ENCODE results near the gene RIOK1.
"Not testable (repeated sequence)": the region's sequence is repeated elsewhere in the genome, so short reads cannot be mapped to it uniquely, and the experiment has no call there.

Gene RIOK1

GRCh38 chr6:7452898-7453297 is 63.3 kb downstream of the RIOK1 start:
- Histone ChIP-seq H3K4me1 (ENCODE audit: control insufficient read depth, low read depth, low read length) (no peaks in the 10 kb centered on the region), H3K36me3 (ENCODE audit: control insufficient read depth, insufficient read depth, low read length) (no peaks in the 10 kb centered on the region), H3K79me2 (ENCODE audit: control insufficient read depth, insufficient read depth, low read length) (no peaks in the 10 kb centered on the region), H3K4me3 (ENCODE audit: low read length) (no peak overlapping the region), H4K8ac (ENCODE audit: low read depth, low read length) (no peak overlapping the region), H3K27me3 (ENCODE audit: insufficient read depth, low read length, poor library complexity) (no peaks in the 10 kb centered on the region), H3K23ac (ENCODE audit: low read length) (no peak overlapping the region), H3K79me1 (ENCODE audit: low read length) (no peaks in the 10 kb centered on the region), H2BK5ac (ENCODE audit: low read length) (no peak overlapping the region), H3K4me2 (ENCODE audit: low read length) (no peak overlapping the region), H2BK120ac (ENCODE audit: low read depth, low read length) (no peak overlapping the region), H3K18ac (ENCODE audit: low read length) (no peak overlapping the region), H3K27ac (ENCODE audit: low read depth, low read length) (no peak overlapping the region), H2AK5ac (ENCODE audit: low read length) (no peak overlapping the region), H3K9ac (ENCODE audit: low read length) (no peak overlapping the region), H3K56ac (ENCODE audit: low read length) (no peak overlapping the region), H3K4ac (ENCODE audit: low read depth, low read length) (no peak overlapping the region), H4K5ac (ENCODE audit: low read length) (no peak overlapping the region), H2BK15ac (replicated peaks; ENCODE audit: low read depth) (no peak overlapping the region)
- no peak for DNase-seq
- no CpG with 5 or more reads among the region's 6 CpGs for WGBS (ENCODE audit: extremely low coverage, insufficient coverage, low lambda C conversion rate)

GRCh38 chr6:7454696-7455358 is 65.2 kb downstream of the RIOK1 start:
- Histone ChIP-seq H3K23ac (ENCODE audit: low read length) (no peak overlapping the region), H4K5ac (ENCODE audit: low read length) (no peak overlapping the region), H3K56ac (ENCODE audit: low read length) (no peak overlapping the region), H3K79me2 (ENCODE audit: control insufficient read depth, insufficient read depth, low read length) (no peaks in the 10 kb centered on the region), H3K36me3 (ENCODE audit: control insufficient read depth, insufficient read depth, low read length) (no peaks in the 10 kb centered on the region), H2BK120ac (ENCODE audit: low read depth, low read length) (no peak overlapping the region), H3K9ac (ENCODE audit: low read length) (no peak overlapping the region), H3K4ac (ENCODE audit: low read depth, low read length) (no peak overlapping the region), H3K4me1 (ENCODE audit: control insufficient read depth, low read depth, low read length) (no peaks in the 10 kb centered on the region), H3K79me1 (ENCODE audit: low read length) (no peaks in the 10 kb centered on the region), H3K27ac (ENCODE audit: low read depth, low read length) (no peak overlapping the region), H2AK5ac (ENCODE audit: low read length) (no peak overlapping the region), H3K27me3 (ENCODE audit: insufficient read depth, low read length, poor library complexity) (no peaks in the 10 kb centered on the region), H4K8ac (ENCODE audit: low read depth, low read length) (no peak overlapping the region), H3K18ac (ENCODE audit: low read length) (no peak overlapping the region), H2BK5ac (ENCODE audit: low read length) (no peak overlapping the region), H3K4me3 (ENCODE audit: low read length) (no peak overlapping the region), H3K4me2 (ENCODE audit: low read length) (no peak overlapping the region), H2BK15ac (replicated peaks; ENCODE audit: low read depth) (no peak overlapping the region)
- WGBS (ENCODE audit: extremely low coverage, insufficient coverage, low lambda C conversion rate): no CpG with 5 or more reads among the region's 5 CpGs
- DNase-seq: no peak

- H2BK15ac ChIP-seq (replicated peaks; ENCODE audit: low read depth); H3K27ac ChIP-seq (ENCODE audit: low read depth, low read length); H3K4me1 ChIP-seq (ENCODE audit: control insufficient read depth, low read depth, low read length); H3K36me3 ChIP-seq (ENCODE audit: control insufficient read depth, insufficient read depth, low read length); H3K18ac ChIP-seq (ENCODE audit: low read length); H3K4me3 ChIP-seq (ENCODE audit: low read length); H4K5ac ChIP-seq (ENCODE audit: low read length); H3K23ac ChIP-seq (ENCODE audit: low read length); H2AK5ac ChIP-seq (ENCODE audit: low read length); H4K8ac ChIP-seq (ENCODE audit: low read depth, low read length); H3K79me1 ChIP-seq (ENCODE audit: low read length); H2BK120ac ChIP-seq (ENCODE audit: low read depth, low read length); H3K79me2 ChIP-seq (ENCODE audit: control insufficient read depth, insufficient read depth, low read length); H3K9ac ChIP-seq (ENCODE audit: low read length); H3K4ac ChIP-seq (ENCODE audit: low read depth, low read length); H3K4me2 ChIP-seq (ENCODE audit: low read length); H3K27me3 ChIP-seq (ENCODE audit: insufficient read depth, low read length, poor library complexity); H2BK5ac ChIP-seq (ENCODE audit: low read length); DNase-seq; H3K56ac ChIP-seq (ENCODE audit: low read length): not testable (repeated sequence)
- WGBS (ENCODE audit: extremely low coverage, insufficient coverage, low lambda C conversion rate): no CpG with 5 or more reads among the region's 31 CpGs
Measured at GRCh38 chr6:7456302-7456701, 66.7 kb downstream of the RIOK1 start.

- Histone ChIP-seq H4K5ac (ENCODE audit: low read length) (no peak overlapping the region), H3K18ac (ENCODE audit: low read length) (no peak overlapping the region), H3K27me3 (ENCODE audit: insufficient read depth, low read length, poor library complexity) (no peaks in the 10 kb centered on the region), H3K56ac (ENCODE audit: low read length) (no peak overlapping the region), H3K4me2 (ENCODE audit: low read length) (no peak overlapping the region), H3K4me1 (ENCODE audit: control insufficient read depth, low read depth, low read length) (no peaks in the 10 kb centered on the region), H3K79me1 (ENCODE audit: low read length) (no peaks in the 10 kb centered on the region), H3K27ac (ENCODE audit: low read depth, low read length) (no peak overlapping the region), H2AK5ac (ENCODE audit: low read length) (no peak overlapping the region), H3K4me3 (ENCODE audit: low read length) (no peak overlapping the region), H3K23ac (ENCODE audit: low read length) (no peak overlapping the region), H2BK15ac (replicated peaks; ENCODE audit: low read depth) (no peak overlapping the region), H3K79me2 (ENCODE audit: control insufficient read depth, insufficient read depth, low read length) (no peaks in the 10 kb centered on the region), H3K36me3 (ENCODE audit: control insufficient read depth, insufficient read depth, low read length) (no peaks in the 10 kb centered on the region), H3K4ac (ENCODE audit: low read depth, low read length) (no peak overlapping the region), H2BK120ac (ENCODE audit: low read depth, low read length) (no peak overlapping the region), H3K9ac (ENCODE audit: low read length) (no peak overlapping the region), H4K8ac (ENCODE audit: low read depth, low read length) (no peak overlapping the region), H2BK5ac (ENCODE audit: low read length) (no peak overlapping the region)
- WGBS (ENCODE audit: extremely low coverage, insufficient coverage, low lambda C conversion rate): no CpG with 5 or more reads among the region's 4 CpGs
- peak; percentile 9 for DNase-seq
Measured at GRCh38 chr6:7461416-7461815, 71.8 kb downstream of the RIOK1 start.

- H3K79me1 ChIP-seq (ENCODE audit: low read length): no peaks in the 10 kb centered on the region
- H3K79me2 ChIP-seq (ENCODE audit: control insufficient read depth, insufficient read depth, low read length): no peaks in the 10 kb centered on the region
- peak overlapping the region; percentile 22 for H3K27ac ChIP-seq (ENCODE audit: low read depth, low read length)
- no peak overlapping the region for H2AK5ac ChIP-seq (ENCODE audit: low read length)
- WGBS (ENCODE audit: extremely low coverage, insufficient coverage, low lambda C conversion rate): no CpG with 5 or more reads among the region's 4 CpGs
- H3K4me2 ChIP-seq (ENCODE audit: low read length): no peak overlapping the region
- H3K4ac ChIP-seq (ENCODE audit: low read depth, low read length): no peak overlapping the region
- no peak overlapping the region for H2BK120ac ChIP-seq (ENCODE audit: low read depth, low read length)
- H2BK15ac ChIP-seq (replicated peaks; ENCODE audit: low read depth): no peak overlapping the region
- H4K8ac ChIP-seq (ENCODE audit: low read depth, low read length): no peak overlapping the region
- no peak overlapping the region for H3K18ac ChIP-seq (ENCODE audit: low read length)
- no peak overlapping the region for H3K56ac ChIP-seq (ENCODE audit: low read length)
- H3K4me1 ChIP-seq (ENCODE audit: control insufficient read depth, low read depth, low read length): no peaks in the 10 kb centered on the region
- DNase-seq: peak; percentile 96
- H2BK5ac ChIP-seq (ENCODE audit: low read length): no peak overlapping the region
- no peak overlapping the region for H3K4me3 ChIP-seq (ENCODE audit: low read length)
- H3K23ac ChIP-seq (ENCODE audit: low read length): no peak overlapping the region
- H3K9ac ChIP-seq (ENCODE audit: low read length): no peak overlapping the region
- H3K36me3 ChIP-seq (ENCODE audit: control insufficient read depth, insufficient read depth, low read length): no peaks in the 10 kb centered on the region
- no peak overlapping the region for H4K5ac ChIP-seq (ENCODE audit: low read length)
- H3K27me3 ChIP-seq (ENCODE audit: insufficient read depth, low read length, poor library complexity): no peaks in the 10 kb centered on the region
Measured at GRCh38 chr6:7463785-7464184, 74.2 kb downstream of the RIOK1 start.
